T-helper 22 cell (primary cell): ENCODE measurements around the gene BAG2.

Experiments
- DNase-seq: peaks from one replicate; pipeline ENCODE4 v3.0.0-alpha.2; 2020; ENCODE audit warnings: low read depth

BAG2 gene

DNA sequence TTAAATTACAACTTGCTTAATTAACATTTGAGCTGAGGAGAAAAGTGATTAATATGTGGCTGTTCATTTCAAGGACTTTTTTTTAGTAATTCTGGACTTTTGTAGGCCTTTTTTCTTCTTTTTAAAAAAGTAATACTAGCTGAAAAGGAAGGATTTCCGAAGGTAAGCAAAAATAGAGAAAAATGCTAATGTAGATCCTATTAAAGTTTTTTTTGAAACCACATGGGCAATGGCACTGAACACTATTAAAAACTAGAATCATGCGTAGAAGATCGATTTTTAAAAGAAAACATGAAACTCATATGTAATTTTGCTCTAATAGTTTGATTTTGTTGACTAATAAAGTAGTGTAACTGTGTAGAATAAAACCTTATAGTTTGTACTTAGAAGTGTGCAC is 2.4 kb downstream of the BAG2 start:
- DNase-seq = no peak

DNA sequence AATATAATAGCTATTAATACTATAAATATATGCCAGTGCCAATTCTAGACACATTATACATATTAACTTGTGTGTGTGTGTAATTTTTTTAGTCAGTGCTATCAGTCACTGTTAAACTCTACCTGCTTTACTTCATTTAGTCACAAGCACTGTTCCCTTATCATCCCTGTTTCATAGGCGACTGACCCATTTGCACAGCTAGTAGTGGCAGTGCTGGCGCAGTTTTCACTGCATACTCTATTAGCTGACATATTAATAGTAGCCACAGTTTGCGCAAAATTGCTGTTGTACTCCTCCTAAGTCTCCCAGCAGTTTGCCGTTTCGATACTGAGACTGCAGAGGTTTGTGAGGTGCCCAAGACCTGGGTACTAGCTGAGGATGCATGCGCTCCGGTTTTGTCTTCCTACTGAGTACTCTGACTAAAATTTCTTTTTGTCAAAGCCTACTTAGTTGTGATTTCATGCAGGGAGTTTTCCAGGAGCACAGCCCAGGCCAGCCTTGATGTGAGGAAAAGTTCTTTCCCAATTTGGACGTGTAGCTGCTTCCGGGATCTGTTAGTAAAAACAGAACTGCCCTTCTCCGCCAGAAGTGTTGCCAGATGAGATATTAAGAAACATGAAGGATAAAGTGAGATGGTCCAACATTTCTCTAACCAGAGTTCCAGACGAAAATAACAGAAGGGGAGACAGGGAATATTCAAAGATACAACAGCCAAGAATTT is 5.6 kb downstream of the BAG2 start:
- no peak for DNase-seq

GRCh38 chr6:57180596-57180995 is 8.5 kb downstream of the BAG2 start:
- DNase-seq = no peak

DNA sequence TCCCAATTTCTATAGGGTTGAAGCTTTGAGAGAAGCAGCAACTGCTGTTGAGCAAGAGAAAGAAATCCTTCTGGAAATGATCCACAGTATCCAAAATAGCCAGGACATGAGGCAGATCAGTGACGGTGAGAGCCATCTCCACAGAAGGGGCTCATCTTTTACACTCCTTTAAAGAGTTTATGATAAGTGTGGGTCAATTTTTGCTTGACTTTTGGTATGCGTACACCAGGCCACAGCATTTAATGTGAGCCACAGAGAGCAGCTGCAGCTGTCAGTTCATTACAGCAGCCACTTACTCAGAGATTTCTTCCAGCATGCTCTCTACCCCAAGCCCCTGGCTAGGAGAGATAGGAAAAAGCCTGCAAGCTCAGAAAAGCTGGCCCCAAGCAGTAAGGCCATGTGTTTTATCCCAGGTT is 9.9 kb downstream of the BAG2 start:
- DNase-seq = no peak

DNA sequence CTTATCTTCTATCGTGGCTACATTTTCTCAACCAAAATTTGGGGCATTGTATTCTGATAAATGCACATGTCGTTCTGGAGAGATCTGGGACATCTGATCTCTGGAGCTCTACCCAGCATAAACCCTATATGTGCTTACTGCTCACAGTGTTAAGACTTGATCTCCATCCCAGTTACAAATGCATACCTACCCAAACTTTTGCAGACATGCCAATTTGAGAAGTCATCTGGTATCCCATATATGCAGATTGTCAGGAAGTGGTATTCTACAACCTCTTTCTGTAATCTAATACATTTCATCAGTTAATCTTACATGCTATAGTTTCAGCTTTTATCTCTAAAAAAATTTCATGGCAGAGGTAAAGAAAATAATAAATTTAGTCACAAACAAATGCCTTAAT is 11.2 kb downstream of the BAG2 start:
- DNase-seq = no peak

DNA sequence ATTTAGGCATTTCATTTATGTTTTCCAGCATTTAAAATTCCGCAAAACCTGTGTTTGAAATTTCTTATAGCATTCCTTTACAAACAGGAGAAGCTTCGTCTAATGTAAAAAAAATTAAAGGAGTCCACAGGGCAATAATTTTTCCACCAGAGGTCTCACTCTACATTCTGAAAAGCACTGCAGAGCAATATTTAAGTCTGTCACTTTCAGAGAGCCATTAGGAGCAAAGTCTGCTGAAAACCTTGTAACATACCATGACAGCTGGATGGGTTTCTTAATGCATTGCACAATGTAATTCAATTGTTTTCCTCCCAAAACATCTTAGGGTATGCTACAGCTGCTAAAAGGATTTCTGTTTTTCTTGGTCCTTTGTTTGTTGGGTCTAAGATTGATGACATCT is 18.0 kb downstream of the BAG2 start:
- no peak for DNase-seq

DNA sequence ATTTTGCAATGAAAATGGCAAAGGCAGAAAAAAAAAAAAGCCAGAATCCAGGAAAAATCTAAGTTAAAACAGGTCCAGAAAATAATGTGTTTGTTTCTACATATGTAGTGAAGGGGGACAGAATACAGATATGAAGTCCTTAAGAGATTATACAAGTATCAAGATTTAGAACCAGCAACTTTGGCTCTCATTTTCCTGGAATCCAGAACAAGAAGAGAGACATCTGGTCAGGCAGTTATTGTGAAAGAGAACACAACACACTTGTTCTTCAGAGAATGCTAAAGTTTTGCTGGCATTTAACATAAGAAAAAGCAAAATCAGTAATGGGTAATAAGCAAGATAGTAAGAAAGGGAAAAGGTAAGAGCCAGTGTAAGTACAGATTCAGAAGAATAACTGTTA is 21.1 kb downstream of the BAG2 start:
- DNase-seq = no peak

DNA sequence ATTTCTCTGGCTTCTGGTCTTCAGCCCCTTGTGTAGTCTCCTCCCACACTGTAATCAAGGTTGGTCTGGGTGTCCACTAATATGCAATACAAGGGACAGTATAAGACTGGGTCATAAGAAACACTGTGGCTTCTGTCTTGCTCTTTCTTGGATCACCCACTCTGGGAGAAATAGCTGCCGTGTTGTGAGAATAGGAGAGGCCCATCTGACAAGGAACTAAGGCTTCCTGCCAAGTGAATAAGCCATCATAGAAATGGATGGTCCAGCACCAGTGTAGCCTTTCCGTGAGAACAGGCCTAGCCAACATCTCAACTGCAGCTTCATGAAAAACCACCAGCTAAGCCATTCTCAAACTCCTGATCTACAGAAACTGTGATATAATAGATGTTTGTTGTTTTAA is 23.3 kb downstream of the BAG2 start:
- DNase-seq = no peak

DNA sequence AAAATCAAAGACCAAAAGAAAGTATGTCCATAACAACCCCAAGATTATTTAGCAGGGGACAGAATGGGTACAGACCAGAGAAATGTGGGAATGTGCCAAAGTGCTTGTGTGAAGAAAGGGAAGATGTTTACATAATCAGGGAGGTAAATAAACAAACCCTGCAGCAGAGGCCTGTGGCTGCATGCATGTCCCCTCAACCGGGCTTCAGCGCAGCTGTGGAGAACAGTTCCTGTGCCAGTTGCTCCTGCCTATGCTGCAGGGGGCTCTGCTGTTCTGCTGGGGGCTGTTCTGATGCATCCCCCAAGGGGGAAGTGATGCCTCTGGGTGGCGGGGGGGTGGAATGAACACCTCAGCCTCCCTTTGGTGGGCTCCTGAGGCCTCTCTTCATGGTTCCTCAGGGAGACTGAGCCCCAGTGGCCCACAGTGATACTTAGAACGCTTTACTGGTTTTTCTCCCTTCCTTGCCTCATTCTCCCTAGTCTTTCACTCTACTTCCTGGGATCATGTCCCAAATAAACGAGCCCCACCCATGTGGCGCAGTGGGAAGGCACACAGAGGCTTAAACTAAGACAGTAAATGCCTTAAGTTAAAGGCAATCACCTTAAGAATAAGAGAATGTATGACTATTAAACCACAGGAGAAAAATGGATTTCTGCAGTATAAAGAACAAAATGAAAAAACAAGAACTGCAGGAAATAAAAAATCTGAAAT is 27.0 kb downstream of the BAG2 start:
- no peak for DNase-seq

DNA sequence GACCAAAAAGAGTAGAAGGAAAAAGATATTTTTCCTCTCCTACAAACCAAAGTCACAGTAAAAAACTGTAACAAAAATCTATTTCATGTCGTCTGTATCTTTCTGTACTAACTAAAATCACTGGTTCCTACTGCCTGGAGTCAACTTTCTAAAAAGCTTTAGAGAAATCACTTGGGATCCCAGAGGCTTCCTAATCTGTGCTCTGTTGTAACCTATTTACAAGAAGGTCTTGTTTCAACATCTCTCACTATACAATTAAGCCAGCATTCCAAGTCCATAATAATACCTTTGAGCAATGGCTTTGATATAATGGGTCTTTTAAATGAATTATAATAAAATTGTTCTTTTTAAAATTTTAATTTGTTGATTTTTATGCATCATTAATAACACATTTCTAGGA is 29.6 kb downstream of the BAG2 start:
- DNase-seq = no peak

DNA sequence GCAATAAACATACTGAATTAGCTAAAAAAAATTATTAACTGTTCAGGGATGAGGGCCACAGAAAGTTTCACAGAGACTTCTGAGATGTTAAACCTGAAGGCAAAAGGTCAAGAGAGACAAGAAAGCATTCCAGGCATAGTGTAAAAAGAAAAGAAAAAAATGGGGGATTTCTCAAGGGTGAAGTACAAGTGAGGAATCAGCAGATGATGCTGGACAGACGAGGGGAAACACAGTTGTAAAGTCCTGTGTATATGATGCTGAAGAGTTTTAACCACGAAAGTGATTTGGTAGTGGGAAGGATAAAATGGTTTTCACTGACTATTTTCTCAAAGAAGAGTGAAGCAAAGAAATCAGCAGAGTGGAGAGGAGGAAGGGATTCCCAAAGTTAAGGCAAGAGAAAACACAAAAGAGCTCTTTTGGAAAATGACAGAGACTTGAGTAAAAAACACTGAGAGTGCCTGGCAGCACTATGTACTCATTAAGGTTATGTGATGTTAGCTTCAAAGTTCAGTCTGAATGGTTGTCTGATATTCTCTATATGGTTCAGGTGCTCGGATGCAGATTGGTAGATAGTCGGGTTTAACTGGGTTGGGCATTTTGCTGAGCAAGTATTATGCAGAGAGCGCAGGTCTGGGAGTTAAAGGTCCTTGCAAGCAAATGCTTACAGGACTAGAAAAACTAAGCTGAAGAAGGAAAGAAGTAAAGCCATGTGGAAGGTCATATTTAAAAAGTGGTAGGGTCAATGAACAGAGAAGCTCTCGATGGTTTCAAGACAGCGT is 33.6 kb downstream of the BAG2 start:
- no peak for DNase-seq

DNA sequence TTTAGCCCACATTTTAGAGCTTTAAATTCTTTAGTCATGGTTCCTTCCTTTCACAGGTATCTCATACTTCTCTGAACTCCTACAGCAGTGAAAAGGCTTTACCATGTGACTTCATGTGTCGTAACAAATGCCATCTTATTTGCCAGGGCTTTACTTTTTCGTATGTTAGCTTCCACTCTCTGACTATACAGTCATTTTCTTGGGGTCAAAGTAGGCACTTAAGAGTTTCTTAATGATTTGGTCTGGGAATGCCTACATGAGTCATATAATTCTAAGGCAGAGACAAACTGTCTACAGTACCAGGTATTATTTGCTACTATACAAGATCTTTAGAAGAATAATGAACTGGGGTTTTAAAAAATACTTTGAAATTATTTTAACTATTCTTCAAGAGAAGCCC is 35.0 kb downstream of the BAG2 start:
- DNase-seq = no peak

GRCh38 chr6:57207872-57208271 is 35.7 kb downstream of the BAG2 start:
- no peak for DNase-seq

- DNase-seq = no peak
These were observed 36.9 kb downstream of the BAG2 start for GRCh38 chr6:57209030-57209429.

- no peak for DNase-seq
These were observed 37.9 kb downstream of the BAG2 start for GRCh38 chr6:57210060-57210459.

DNA sequence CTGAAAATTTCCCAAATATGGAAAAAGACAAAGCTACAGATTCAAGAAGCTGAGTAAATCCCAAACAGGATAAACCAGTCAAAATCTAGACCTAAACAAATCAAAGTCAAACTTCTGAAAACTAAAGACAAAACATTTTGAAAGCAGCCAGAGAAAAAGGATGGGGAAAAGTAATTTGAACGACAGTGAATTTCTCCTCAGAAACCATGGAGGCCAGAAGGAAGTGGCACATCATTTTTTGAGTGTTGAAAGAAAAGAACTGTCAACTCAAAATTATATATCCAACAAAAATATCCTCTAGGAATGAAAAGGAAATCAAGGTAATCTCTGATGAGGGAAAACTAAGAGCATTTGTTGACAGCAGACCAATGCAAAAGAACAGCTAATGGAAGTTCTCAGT is 43.1 kb downstream of the BAG2 start:
- no peak for DNase-seq

- DNase-seq = no peak
These were observed 44.3 kb downstream of the BAG2 start for GRCh38 chr6:57216235-57217101.

- DNase-seq = no peak
These were observed 45.1 kb downstream of the BAG2 start for GRCh38 chr6:57217270-57217669.

GRCh38 chr6:57220083-57220703 is 48.1 kb downstream of the BAG2 start:
- DNase-seq = no peak

GRCh38 chr6:57221191-57221935 is 49.2 kb downstream of the BAG2 start:
- peak; percentile 32 for DNase-seq
